ENCODE results near the gene NDUFAF4. TPM values are rescaled to one million over a fixed set of nuclear protein-coding genes. Genes with fewer than 3 reads are reported as not detected.

NDUFAF4 gene
- total RNA-seq, 1 donor from 2014 or later = 97.1 TPM

GRCh38 chr6:96939007-96939805 is 41.5 kb upstream of the NDUFAF4 start:
- Histone ChIP-seq H3K27ac (replicated peaks) (no peak overlapping the region), H3K9me3 (replicated peaks) (no peaks in the 10 kb centered on the region), H3K4me3 (no peak overlapping the region), H3K27me3 (ENCODE audit: low read depth) (no peaks in the 10 kb centered on the region), H3K4me1 (peaks cover 8% of the 10 kb centered on the region), H3K36me3 (no peaks in the 10 kb centered on the region)
- intact Hi-C loops (cut with micrococcal nuclease) = no loop called here
- DNase-seq = no peak
- TF ChIP-seq CTCF (IDR thresholded peaks at IDR 0.05; ENCODE audit: borderline replicate concordance) = no peak

- Histone ChIP-seq H3K27ac (replicated peaks) (no peak overlapping the region), H3K9me3 (replicated peaks) (no peaks in the 10 kb centered on the region), H3K36me3 (no peaks in the 10 kb centered on the region), H3K4me1 (peaks cover 6% of the 10 kb centered on the region), H3K27me3 (ENCODE audit: low read depth) (peaks cover 3% of the 10 kb centered on the region), H3K4me3 (no peak overlapping the region)
- no peak for DNase-seq
- no peak for TF ChIP-seq CTCF (IDR thresholded peaks at IDR 0.05; ENCODE audit: borderline replicate concordance)
- intact Hi-C loops (cut with micrococcal nuclease) = no loop called here
Observed at GRCh38 chr6:96934087-96934486, 36.4 kb upstream of the NDUFAF4 start.

- H3K36me3 ChIP-seq = no peaks in the 10 kb centered on the region
- no peaks in the 10 kb centered on the region for H3K4me1 ChIP-seq
- H3K9me3 ChIP-seq (replicated peaks) = no peaks in the 10 kb centered on the region
- DNase-seq = no peak
- no peak overlapping the region for H3K4me3 ChIP-seq
- intact Hi-C loops (cut with micrococcal nuclease) = no loop called here
- no peak for TF ChIP-seq CTCF (IDR thresholded peaks at IDR 0.05; ENCODE audit: borderline replicate concordance)
- H3K27me3 ChIP-seq (ENCODE audit: low read depth) = peaks cover 3% of the 10 kb centered on the region
- no peak overlapping the region for H3K27ac ChIP-seq (replicated peaks)
Observed at GRCh38 chr6:96931198-96931597, 33.5 kb upstream of the NDUFAF4 start.

- no peaks in the 10 kb centered on the region for H3K9me3 ChIP-seq (replicated peaks)
- H3K4me1 ChIP-seq = peaks cover 6% of the 10 kb centered on the region
- no peak for DNase-seq
- intact Hi-C loops (cut with micrococcal nuclease) = no loop called here
- H3K27me3 ChIP-seq (ENCODE audit: low read depth) = peaks cover 3% of the 10 kb centered on the region
- no peak for TF ChIP-seq CTCF (IDR thresholded peaks at IDR 0.05; ENCODE audit: borderline replicate concordance)
- H3K36me3 ChIP-seq = no peaks in the 10 kb centered on the region
- no peak overlapping the region for H3K27ac ChIP-seq (replicated peaks)
- H3K4me3 ChIP-seq = no peak overlapping the region
Observed at GRCh38 chr6:96929741-96930140, 32.0 kb upstream of the NDUFAF4 start.

- no peak overlapping the region for H3K27ac ChIP-seq (replicated peaks)
- no peak overlapping the region for H3K4me3 ChIP-seq
- H3K27me3 ChIP-seq (ENCODE audit: low read depth) = no peaks in the 10 kb centered on the region
- DNase-seq = no peak
- TF ChIP-seq CTCF (IDR thresholded peaks at IDR 0.05; ENCODE audit: borderline replicate concordance) = no peak
- peaks cover 17% of the 10 kb centered on the region for H3K4me1 ChIP-seq
- H3K9me3 ChIP-seq (replicated peaks) = no peaks in the 10 kb centered on the region
- no peaks in the 10 kb centered on the region for H3K36me3 ChIP-seq
- intact Hi-C loops (cut with micrococcal nuclease) = no loop called here
Observed at GRCh38 chr6:96927660-96928059, 30.0 kb upstream of the NDUFAF4 start.
